ENCODE results near the gene CRYBA2.

CRYBA2 gene

GRCh38 chr2:218983263-218983933 lies 9.8 kb downstream of the CRYBA2 start:
- no peak for TF ChIP-seq CTCF (IDR thresholded peaks at IDR 0.05; ENCODE audit: insufficient read depth, low read depth, low read length, missing control alignments)
- no peak overlapping the region for H3K4me3 ChIP-seq (ENCODE audit: low read depth, low read length)
- DNase-seq (ENCODE audit: low read depth) = no peak

- no peak overlapping the region for H3K4me3 ChIP-seq (ENCODE audit: low read depth, low read length)
- DNase-seq (ENCODE audit: low read depth) = no peak
These were observed 10.5 kb downstream of the CRYBA2 start for GRCh38 chr2:218982586-218983262.

GRCh38 chr2:218981881-218982585 lies 11.2 kb downstream of the CRYBA2 start:
- H3K4me3 ChIP-seq (ENCODE audit: low read depth, low read length) = no peak overlapping the region
- no peak for TF ChIP-seq CTCF (IDR thresholded peaks at IDR 0.05; ENCODE audit: insufficient read depth, low read depth, low read length, missing control alignments)
- no peak for DNase-seq (ENCODE audit: low read depth)

More at GRCh38 chr2:218982586-218983262, 10.5 kb downstream of the CRYBA2 start:
- no peak for TF ChIP-seq CTCF (IDR thresholded peaks at IDR 0.05; ENCODE audit: insufficient read depth, low read depth, low read length, missing control alignments)

- no peak for TF ChIP-seq CTCF (IDR thresholded peaks at IDR 0.05; ENCODE audit: insufficient read depth, low read depth, low read length, missing control alignments)
- H3K4me3 ChIP-seq (ENCODE audit: low read depth, low read length) = no peak overlapping the region
- DNase-seq (ENCODE audit: low read depth) = no peak
These were observed 11.8 kb downstream of the CRYBA2 start for GRCh38 chr2:218981390-218981880.

GRCh38 chr2:218980735-218981389 lies 12.4 kb downstream of the CRYBA2 start:
- no peak for TF ChIP-seq CTCF (IDR thresholded peaks at IDR 0.05; ENCODE audit: insufficient read depth, low read depth, low read length, missing control alignments)
- no peak for DNase-seq (ENCODE audit: low read depth)
- no peak overlapping the region for H3K4me3 ChIP-seq (ENCODE audit: low read depth, low read length)

GRCh38 chr2:218979846-218980734 lies 13.1 kb downstream of the CRYBA2 start:
- DNase-seq (ENCODE audit: low read depth) = peak; percentile 87

More at GRCh38 chr2:218979846-218980734, 13.1 kb downstream of the CRYBA2 start:
- peak; percentile 92 for TF ChIP-seq CTCF (IDR thresholded peaks at IDR 0.05; ENCODE audit: insufficient read depth, low read depth, low read length, missing control alignments)
- no peak overlapping the region for H3K4me3 ChIP-seq (ENCODE audit: low read depth, low read length)
